IPS-15b (cell line): ENCODE results near the gene FGFBP1.
"Not testable (repeated sequence)": the region's sequence is repeated elsewhere in the genome, so short reads cannot be mapped to it uniquely, and the experiment has no call there.

Experiments
- H3K27me3 ChIP-seq: one replicate; pipeline ENCODE4 v1.6.1; 2013; ENCODE audit warnings: low read length; ENCODE audit not compliant: control insufficient read depth, insufficient read depth
- H3K36me3 ChIP-seq: one replicate; pipeline ENCODE4 v1.6.1; 2013; ENCODE audit warnings: low read length; ENCODE audit not compliant: control insufficient read depth, insufficient read depth
- H3K4me1 ChIP-seq: one replicate; pipeline ENCODE4 v1.6.1; 2013; ENCODE audit warnings: mild to moderate bottlenecking, low read length; ENCODE audit not compliant: control insufficient read depth, insufficient read depth
- H3K4me3 ChIP-seq: one replicate; pipeline ENCODE4 v1.5.1; 2013; ENCODE audit warnings: low read depth, low read length
- H3K9ac ChIP-seq: one replicate; pipeline ENCODE4 v1.6.1; 2013; ENCODE audit warnings: low read depth, mild to moderate bottlenecking, low read length
- H3K9me3 ChIP-seq: one replicate; pipeline ENCODE4 v1.6.1; 2013; ENCODE audit warnings: mild to moderate bottlenecking, low read length; ENCODE audit not compliant: control insufficient read depth, insufficient read depth

Gene FGFBP1

GRCh38 chr4:15920723-15921591 is 17.6 kb downstream of the FGFBP1 start:
- Histone ChIP-seq H3K9me3 (no peaks in the 10 kb centered on the region), H3K36me3 (no peaks in the 10 kb centered on the region), H3K9ac (no peak overlapping the region), H3K4me1 (no peaks in the 10 kb centered on the region), H3K4me3 (no peak overlapping the region), H3K27me3 (no peaks in the 10 kb centered on the region)

DNA sequence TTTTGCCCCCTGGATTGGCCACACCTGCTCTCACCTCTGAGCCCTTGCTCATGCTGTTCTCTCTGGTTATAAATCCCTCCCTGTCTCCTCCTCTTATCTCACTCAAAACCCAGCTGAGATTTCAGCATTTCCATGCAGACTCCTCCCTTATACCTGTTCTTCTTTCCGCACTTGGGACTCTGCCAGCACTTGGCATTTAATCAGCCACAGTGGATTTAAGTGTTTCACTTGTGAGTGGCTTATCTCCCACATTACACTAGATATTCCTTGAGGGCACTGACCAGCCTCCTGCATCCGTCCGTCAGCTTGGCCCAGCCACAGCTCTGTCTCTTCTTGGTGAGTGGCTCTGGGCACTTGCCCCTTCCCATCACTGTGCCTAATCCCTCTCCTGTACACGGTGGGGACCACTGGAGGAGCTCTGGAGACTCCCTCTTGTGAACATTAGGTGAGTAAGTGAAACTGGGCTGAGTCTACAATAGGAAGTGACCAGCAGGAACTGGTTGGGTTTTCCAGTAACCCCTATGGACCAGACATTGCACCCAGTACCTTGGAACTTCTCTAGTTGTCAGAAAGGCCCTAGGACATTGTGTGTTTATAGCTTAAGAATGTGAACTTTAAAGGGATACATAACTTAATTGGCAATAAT is 19.9 kb downstream of the FGFBP1 start:
- Histone ChIP-seq H3K4me1 (no peaks in the 10 kb centered on the region), H3K36me3 (no peaks in the 10 kb centered on the region), H3K27me3 (no peaks in the 10 kb centered on the region), H3K9ac (no peak overlapping the region), H3K4me3 (no peak overlapping the region), H3K9me3 (no peaks in the 10 kb centered on the region)

- no peaks in the 10 kb centered on the region for H3K9me3 ChIP-seq
- H3K36me3 ChIP-seq = no peaks in the 10 kb centered on the region
- H3K4me3 ChIP-seq = no peak overlapping the region
- H3K27me3 ChIP-seq = no peaks in the 10 kb centered on the region
- H3K9ac ChIP-seq = no peak overlapping the region
- no peaks in the 10 kb centered on the region for H3K4me1 ChIP-seq
These were observed 21.2 kb downstream of the FGFBP1 start for GRCh38 chr4:15917297-15917696.

DNA sequence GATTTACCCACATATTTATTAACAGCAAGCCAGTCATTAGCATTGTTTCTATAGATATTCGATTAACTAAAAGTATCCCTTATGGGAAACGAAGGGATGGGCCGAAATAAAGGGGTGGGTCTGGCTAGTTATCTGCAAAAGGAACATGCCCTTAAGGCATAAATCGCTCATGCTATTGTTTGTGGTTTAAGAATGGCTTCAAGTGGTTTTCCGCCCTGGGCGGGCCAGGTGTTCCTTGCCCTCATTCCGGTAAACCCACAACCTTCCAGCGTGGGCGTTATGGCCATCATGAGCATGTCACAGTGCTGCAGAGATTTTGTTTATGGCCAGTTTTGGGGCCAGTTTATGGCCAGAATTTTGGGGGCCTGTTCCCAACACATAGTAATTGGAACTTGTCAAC is 22.2 kb downstream of the FGFBP1 start:
- not testable (repeated sequence) for H3K9ac ChIP-seq, H3K4me1 ChIP-seq, H3K27me3 ChIP-seq, H3K9me3 ChIP-seq, H3K4me3 ChIP-seq, H3K36me3 ChIP-seq

DNA sequence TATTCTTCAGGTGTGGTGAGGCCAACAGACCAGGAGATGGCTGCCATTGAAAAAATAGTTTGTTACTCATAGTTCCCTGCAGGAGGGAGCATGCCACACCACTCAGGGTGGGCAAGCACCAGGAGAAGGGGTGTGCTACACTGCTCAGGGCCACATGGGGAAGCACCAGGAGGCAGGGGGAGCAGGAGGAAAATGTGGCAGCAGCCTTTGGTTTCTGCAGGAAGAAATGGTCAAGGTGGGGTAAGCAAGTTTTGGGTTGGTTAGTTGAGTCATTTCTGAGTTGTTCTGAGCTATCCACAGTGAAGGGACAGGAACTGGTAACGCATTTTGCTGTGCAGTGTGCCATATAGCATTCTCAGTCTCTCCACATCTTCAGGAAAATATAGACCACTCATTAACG is 23.8 kb downstream of the FGFBP1 start:
- no peak overlapping the region for H3K9ac ChIP-seq
- no peaks in the 10 kb centered on the region for H3K36me3 ChIP-seq
- no peaks in the 10 kb centered on the region for H3K9me3 ChIP-seq
- no peaks in the 10 kb centered on the region for H3K4me1 ChIP-seq
- no peak overlapping the region for H3K4me3 ChIP-seq
- peaks cover 2% of the 10 kb centered on the region for H3K27me3 ChIP-seq

DNA sequence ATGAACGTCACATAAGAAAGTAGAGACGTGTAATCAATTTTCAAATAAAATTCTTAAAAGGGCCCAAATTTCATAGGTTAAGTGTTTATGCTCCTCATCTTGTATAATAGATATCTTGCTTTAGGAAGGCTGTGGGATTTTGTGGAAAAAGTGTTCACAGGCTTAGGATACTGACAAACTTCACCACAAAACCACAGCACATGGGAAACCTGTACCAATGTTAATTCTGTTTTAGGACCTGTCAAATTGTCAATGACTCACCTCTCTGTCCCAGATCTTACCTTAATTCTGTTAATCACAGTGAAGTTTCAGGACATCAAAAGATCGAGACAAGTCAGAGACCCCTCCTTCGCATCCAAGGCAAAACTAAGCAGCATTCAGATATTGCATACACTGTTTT is 24.2 kb downstream of the FGFBP1 start:
- Histone ChIP-seq H3K9me3 (no peaks in the 10 kb centered on the region), H3K9ac (no peak overlapping the region), H3K27me3 (peaks cover 2% of the 10 kb centered on the region), H3K4me1 (no peaks in the 10 kb centered on the region), H3K36me3 (no peaks in the 10 kb centered on the region), H3K4me3 (no peak overlapping the region)

DNA sequence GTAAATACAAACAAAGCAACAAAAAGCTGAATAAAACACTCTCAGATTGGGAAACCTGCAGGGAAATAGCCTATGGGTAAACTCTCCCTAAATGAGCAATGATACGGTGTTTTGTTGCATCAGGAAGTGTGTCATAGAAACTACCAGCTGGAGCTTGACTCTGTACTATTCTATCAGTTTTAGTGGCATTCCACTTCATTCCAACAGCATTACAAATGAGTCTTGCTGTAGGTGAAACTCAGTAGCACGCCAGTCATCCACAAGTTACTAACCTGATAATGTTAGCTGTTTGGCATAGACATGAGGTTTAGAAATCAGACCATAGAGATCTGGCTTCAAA is 24.9 kb downstream of the FGFBP1 start:
- no peaks in the 10 kb centered on the region for H3K36me3 ChIP-seq
- no peaks in the 10 kb centered on the region for H3K4me1 ChIP-seq

GRCh38 chr4:15912961-15913630 is 25.4 kb downstream of the FGFBP1 start:
- Histone ChIP-seq H3K27me3 (peaks cover 2% of the 10 kb centered on the region), H3K4me3 (no peak overlapping the region), H3K36me3 (no peaks in the 10 kb centered on the region), H3K4me1 (no peaks in the 10 kb centered on the region), H3K9ac (no peak overlapping the region), H3K9me3 (no peaks in the 10 kb centered on the region)

More for the DNA sequence above, 24.9 kb downstream of the FGFBP1 start:
- H3K27me3 ChIP-seq = peaks cover 2% of the 10 kb centered on the region
- H3K9ac ChIP-seq = no peak overlapping the region
- H3K4me3 ChIP-seq = no peak overlapping the region
- H3K9me3 ChIP-seq = no peaks in the 10 kb centered on the region

GRCh38 chr4:15912236-15912635 is 26.3 kb downstream of the FGFBP1 start:
- no peak overlapping the region for H3K4me3 ChIP-seq
- H3K27me3 ChIP-seq = peaks cover 2% of the 10 kb centered on the region
- no peaks in the 10 kb centered on the region for H3K36me3 ChIP-seq
- H3K9ac ChIP-seq = no peak overlapping the region
- no peaks in the 10 kb centered on the region for H3K4me1 ChIP-seq
- H3K9me3 ChIP-seq = no peaks in the 10 kb centered on the region

GRCh38 chr4:15910155-15910940 is 28.2 kb downstream of the FGFBP1 start:
- H3K9me3 ChIP-seq = no peaks in the 10 kb centered on the region

GRCh38 chr4:15907430-15907829 is 31.1 kb downstream of the FGFBP1 start:
- Histone ChIP-seq H3K9me3 (no peaks in the 10 kb centered on the region), H3K4me1 (no peaks in the 10 kb centered on the region), H3K4me3 (no peak overlapping the region), H3K9ac (no peak overlapping the region), H3K36me3 (no peaks in the 10 kb centered on the region), H3K27me3 (peaks cover 10% of the 10 kb centered on the region)

More at GRCh38 chr4:15910155-15910940, 28.2 kb downstream of the FGFBP1 start:
- Histone ChIP-seq H3K4me1 (no peaks in the 10 kb centered on the region), H3K4me3 (no peak overlapping the region), H3K27me3 (peaks cover 4% of the 10 kb centered on the region), H3K36me3 (no peaks in the 10 kb centered on the region), H3K9ac (no peak overlapping the region)
